HG03045 (cell line): ENCODE measurements around the gene AP2A2.
"Not testable (repeated sequence)": the region's sequence is repeated elsewhere in the genome, so short reads cannot be mapped to it uniquely, and the experiment has no call there.

Experiments used
- ATAC-seq: cut with Tn5 transposase; IDR thresholded peaks from one replicate; pipeline ENCODE4 v1.9.1; 2021; ENCODE audit warnings: mild to moderate bottlenecking, moderate library complexity; ENCODE audit not compliant: unreplicated experiment

The AP2A2 gene

GRCh38 chr11:953512-953911 is 27.8 kb downstream of the AP2A2 start:
- ATAC-seq = no peak

- no peak for ATAC-seq
These were observed 28.9 kb downstream of the AP2A2 start for GRCh38 chr11:954392-955153.

GRCh38 chr11:955154-956063 is 29.7 kb downstream of the AP2A2 start:
- ATAC-seq = no peak

GRCh38 chr11:957212-957920 is 31.7 kb downstream of the AP2A2 start:
- no peak for ATAC-seq

- no peak for ATAC-seq
These were observed 32.4 kb downstream of the AP2A2 start for GRCh38 chr11:958101-958500.

- ATAC-seq = no peak
These were observed 33.4 kb downstream of the AP2A2 start for GRCh38 chr11:959027-959426.

GRCh38 chr11:959608-960007 is 33.9 kb downstream of the AP2A2 start:
- no peak for ATAC-seq

- ATAC-seq = not testable (repeated sequence)
These were observed 35.7 kb downstream of the AP2A2 start for GRCh38 chr11:961310-961920.

- no peak for ATAC-seq
These were observed 36.3 kb downstream of the AP2A2 start for GRCh38 chr11:961921-962320.

- ATAC-seq = no peak
These were observed 37.0 kb downstream of the AP2A2 start for GRCh38 chr11:962688-963087.

- ATAC-seq = no peak
These were observed 38.2 kb downstream of the AP2A2 start for GRCh38 chr11:963852-964251.

- no peak for ATAC-seq
These were observed 39.6 kb downstream of the AP2A2 start for GRCh38 chr11:965206-965775.

- no peak for ATAC-seq
These were observed 42.5 kb downstream of the AP2A2 start for GRCh38 chr11:967995-968751.

- no peak for ATAC-seq
These were observed 43.2 kb downstream of the AP2A2 start for GRCh38 chr11:968822-969221.

- ATAC-seq = no peak
These were observed 44.1 kb downstream of the AP2A2 start for GRCh38 chr11:969651-970205.

- no peak for ATAC-seq
These were observed 44.7 kb downstream of the AP2A2 start for GRCh38 chr11:970319-970871.

GRCh38 chr11:971092-971690 is 45.5 kb downstream of the AP2A2 start:
- ATAC-seq = no peak

- ATAC-seq = no peak
These were observed 46.2 kb downstream of the AP2A2 start for GRCh38 chr11:971731-972365.
